ENCODE data around the gene ELFN1.
A peak's percentile ranks its signal among the peaks of the same experiment; 100 is the strongest.

Gene ELFN1

DNA sequence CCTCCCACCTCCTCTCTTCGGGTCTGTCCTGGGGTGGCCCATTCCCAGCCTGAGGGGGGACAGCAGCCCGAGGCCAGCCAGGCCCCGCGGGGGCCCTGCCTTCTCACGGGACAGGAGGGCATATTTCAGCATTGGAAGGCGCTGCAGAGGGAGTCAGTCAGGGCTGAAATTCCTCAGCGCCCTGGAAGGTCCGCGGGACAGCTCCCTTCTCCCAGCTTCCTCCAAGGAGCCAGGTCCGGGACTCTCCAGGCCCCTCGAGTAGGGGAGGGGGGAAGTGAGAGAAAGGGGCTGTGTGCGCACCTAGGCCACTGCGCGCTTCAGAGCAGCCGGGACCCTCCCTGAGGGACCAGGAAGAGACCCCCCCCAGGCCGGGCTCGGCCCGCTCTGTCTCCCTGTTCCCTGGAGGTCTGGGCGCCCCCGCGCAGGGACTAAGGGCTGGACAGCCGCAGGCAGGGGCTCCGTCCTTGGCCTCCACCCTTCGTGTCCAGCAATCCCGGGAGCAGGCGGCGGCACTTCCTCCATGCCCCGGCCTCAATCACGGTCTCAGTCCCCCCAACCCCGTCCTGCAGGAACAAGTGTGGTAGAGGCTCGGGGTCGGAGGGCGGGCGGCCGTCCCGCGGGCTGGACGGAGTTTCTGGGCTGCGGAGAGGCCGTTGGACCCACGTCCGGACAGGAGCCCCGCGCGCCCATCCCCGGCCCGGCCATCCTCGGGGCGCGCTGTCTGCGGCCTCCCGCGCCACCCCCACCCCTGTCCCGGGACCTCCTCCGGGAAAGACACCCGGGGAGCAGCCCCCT, 6.0 kb upstream of the ELFN1 start:
- DNase-seq (ENCODE audit: low read depth) = no peak

DNA sequence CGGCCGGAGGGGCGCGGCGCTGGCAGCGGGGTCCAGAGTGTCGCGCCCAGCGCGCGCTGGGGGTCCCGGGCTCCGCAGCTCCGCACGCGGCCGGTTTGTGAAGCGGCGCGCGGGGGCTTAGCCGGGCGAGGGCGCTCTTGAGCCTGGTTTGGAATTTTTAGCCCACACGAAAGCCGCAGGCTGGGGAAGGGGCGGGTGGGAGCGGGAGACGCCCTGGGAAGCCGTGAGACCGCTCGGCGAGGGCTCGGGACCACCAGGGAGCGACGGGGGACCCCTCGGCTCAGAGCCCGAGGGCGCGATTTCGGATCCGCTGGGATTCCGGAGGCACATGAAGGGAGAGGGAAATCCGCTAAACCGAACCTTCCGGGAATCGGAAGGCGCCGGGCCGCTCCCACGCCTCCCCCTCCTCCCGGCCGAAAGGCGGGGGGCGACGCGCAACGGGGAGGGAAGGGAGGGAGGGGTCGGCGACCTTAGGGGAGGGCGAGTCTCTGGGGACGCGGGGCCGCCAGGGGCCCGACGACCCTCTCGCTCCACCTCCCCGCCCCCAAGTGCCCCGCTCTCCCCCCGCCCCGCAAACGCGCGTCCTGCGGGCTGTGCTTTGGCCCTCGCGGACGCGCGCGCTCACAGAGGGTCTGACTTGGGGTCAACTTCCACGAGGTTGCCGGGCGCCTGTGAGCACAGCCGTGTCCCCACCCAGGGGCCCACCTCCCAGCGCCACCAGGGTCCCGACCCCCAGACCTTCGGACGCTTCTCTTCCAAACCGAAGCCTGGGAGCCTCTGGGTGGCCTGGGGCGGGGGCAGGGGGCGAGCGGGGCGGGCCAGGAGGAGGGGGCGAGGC, 5.1 kb upstream of the ELFN1 start:
- DNase-seq (ENCODE audit: low read depth) = peak; percentile 46

DNA sequence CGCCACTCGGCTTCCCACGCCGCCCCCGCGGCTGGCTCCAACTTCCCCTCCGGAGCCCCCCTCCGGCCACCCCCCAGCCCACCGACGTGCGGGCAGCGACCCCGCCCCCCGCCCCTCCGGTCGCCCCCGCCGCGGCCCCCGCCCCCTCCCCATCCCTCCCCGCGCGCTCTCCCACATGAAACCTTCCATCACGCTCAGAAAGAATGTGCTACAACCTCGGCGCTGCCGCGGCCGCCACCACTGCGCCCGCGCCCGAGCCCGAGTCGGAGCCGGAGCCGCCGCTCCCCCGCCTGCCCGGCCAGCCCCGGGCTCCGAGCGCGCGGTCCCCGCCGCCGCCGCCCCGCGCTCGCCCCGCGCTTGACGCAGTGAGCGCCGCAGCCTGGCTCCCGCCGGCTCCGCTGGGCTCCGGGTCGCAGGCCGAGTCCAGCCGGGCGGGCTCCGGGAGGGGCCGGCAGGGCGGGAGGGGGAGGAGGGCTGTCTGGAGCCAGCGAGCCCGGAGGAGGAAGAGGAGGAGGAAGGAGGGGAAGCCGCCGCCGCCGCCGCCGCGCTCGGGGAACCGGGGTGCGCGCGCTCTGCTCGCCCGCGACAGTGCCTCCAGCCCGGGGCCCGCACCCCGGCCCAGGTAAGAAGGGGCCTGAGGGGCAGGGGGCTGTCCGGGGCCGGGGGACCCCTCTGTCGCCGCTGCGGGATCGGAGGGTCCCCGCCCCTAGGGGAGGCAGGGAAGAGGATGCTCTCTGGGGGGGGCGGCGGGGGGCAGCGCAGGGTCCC, 4.3 kb upstream of the ELFN1 start:
- DNase-seq (ENCODE audit: low read depth) = no peak

DNA sequence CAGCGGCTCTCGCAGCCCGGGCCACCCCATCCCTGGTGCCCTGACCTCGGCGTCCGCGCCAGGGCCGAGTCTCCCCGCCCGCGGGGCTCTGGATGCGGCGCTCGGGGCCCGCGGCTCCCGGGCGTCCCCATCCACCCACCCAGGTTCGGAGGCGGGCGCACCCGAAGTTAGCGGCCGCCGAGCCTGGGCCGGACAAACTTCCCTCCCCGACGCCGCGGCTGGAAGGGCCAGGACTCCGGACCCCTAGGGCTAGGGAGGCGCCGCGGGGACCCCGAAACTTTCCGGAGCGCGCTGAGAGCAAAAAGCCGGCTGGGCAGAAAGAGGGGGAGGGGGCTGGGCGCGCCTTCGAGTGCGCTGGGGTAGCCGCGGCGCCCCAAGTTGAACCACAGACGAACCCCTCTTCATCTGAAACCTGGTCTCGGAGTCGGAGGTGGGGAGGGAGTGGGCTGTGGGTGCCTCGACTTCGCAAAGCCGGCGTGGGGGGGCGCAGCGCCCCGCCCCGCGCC, 3.7 kb upstream of the ELFN1 start:
- DNase-seq (ENCODE audit: low read depth) = no peak

DNA sequence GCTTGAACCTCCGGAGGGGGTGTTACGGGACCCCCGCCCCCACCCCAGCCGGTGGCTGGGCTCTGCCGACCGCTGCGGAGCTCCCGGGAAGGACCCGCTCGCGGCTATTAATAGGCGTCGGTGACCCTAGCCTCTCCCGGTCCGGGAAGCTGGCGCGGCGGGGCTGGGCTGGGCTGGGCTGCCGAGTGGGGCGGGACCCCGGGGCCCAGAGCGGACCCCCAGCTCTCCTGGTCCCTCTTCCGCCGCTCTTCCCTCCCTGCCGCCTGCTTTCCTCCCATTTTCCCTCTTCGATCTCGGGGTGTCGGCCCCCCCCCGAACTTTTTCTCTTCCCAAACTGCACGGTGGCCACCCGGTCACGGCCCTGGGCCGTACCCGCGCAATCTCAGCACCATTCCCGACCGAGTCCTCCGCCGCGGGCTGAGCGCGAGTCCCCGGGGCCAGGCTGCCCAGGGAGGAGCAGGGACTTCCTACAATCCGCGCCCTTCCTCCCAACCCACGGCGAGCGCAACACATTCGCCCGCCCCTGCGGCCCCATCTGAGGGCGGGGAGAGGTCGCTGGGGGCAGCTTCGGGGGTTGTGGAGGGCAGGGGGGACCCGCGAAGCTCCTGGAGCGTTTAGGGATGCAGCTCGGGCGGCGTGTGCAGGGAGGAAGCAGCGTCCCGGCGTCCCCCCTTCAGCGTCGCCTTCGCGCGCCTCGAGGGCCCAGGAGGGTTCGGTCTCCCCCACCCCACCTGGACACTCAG, 3.1 kb upstream of the ELFN1 start:
- DNase-seq (ENCODE audit: low read depth) = no peak

DNA sequence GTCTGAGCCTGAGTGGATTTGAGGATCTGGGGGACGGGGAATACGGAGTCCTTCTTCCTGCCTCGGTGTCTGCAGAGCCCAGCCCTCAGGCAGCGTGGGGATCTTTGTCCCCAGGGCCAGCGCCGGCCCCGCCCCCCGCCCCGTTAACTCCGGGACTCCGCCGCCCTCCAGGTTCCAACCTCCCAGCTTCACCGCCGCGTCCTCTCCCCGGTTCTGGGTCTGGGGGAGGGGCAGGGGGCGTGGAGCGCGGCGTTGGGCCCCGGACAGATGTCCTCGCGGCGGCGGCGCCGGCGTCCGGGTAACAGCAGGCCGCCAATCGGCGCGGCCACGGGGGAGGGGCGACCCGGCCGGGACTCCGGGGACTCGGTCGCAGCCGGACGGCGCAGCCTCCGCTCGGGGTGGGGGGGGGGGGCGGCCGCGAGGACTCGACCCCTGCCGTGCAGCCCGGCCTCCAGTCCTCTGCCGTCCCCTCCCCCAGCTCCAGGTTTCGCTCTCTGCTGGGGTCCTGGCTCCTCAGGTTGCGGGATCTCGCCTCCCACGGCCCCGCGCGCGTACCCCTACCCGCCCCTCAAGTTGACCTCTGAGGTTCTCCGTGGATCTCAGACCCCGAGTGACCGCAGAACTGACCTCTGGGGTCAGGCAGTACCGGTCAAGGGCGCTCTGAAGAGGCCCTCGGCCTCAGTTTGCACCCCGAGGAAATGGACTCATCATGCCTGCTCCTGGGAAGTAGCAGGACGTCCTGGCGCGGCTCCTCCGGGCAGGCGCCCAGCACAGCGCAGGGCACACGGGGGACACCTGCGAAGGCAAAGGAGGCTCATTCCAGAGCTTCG, 2.3 kb upstream of the ELFN1 start:
- no peak for DNase-seq (ENCODE audit: low read depth)

DNA sequence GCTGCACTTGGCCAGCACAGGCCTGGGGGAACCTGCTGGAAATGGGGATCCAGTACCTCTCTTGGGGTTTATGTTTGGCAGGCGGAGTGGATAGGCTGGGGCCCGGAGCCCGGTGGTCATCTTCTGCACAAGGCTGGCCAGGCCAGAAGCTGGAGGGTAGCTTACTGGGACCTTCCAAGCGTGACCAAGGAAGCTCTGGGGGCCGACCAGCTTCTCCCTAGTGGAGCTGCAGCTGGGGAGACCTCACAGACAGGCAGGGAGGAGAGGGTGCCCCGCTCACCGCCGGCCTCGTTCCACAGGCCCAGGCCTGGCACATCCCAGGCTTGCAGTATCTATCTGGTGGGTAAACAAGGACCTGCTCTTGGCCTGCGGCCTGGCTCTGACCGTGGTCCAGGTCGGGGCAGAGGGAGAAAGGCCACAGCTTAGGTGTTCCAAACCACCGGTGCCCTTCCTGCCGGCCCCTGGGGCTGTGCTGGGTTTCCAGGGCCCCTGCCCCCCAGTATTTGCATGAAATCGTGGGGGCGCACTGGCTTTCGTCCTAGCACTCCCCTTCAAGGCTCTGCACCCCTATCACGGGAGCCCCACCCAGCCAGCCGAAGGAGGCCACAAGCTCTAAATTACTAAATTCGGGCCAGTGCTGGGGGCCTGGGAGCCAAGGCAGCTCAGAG, 1.5 kb upstream of the ELFN1 start:
- DNase-seq (ENCODE audit: low read depth) = no peak

DNA sequence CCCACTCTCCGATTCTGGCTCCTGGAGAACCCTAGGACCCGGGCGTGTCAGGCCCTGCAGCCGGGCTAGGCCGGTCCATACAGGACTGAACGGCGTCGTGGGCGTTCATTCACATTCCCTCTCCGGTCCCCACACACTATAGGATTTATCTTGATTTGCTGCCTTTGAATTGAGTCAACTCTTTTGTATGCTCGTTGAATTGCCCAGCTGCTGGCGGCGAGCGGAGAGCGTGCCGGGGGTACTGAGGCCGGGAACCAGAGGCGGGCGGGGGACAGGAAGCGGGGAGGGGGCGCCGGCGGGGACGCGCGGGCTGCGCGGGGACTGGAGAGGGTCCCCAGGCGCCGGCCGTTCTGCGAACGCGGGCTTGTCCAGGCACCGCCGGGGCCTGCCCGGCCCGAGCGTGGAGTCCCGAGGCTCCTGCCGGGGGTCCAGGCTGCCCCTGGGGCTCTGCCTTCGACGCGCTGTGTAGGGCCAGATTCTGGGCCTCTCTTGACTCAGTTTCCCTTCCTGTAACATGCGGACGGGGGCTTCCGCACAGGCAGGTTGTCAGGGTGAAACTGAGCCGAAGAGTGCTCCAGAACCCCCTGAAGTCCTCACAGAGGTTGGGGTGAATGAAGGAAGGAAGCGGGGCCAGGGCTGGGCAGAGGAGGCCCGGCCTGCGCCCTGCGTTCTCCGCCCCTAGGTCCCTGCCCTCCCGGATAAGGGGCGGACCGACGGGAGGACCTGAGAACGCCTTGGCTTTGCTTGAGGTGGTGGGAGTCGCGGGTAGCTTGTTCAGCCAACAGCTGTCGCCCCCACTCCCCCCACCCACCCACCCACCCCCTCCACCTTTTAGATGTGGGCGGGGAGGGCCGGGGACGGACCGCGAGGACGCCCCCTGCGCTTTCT, 769 bp upstream of the ELFN1 start:
- DNase-seq (ENCODE audit: low read depth) = no peak

DNA sequence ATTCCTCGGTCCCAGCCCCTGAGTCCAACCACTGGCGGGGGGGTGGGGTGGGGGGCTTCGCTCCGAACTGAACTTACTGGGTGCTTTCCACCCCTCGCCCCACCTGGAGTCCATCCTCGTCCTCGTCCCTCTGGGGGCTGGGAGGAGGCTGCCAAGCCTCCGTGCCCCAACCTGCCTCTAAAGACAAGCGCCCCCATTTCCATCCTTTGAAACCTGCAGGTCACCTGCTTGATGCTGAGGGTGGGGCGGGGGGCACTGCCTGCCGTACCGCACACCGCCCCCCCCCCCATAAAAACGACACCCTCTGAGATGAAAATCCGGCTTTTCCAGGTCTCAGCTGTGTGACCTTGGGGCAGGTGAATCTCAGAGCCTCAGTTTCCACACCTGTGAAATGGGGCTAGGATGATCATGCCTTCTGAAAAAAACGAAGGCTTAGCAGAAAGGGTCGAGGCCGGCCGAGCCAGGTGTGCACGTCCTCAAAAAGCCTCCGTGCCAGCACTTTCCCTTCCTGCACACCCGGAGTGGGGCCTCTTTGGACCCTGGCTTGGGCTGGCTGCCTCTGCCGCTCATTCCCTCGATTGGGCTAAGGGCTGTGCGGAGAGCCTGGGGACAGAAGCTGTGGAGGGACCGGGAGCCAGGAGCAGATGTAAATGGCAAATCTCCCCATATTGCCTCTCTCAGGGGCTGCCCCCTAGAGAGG, 967 bp downstream of the ELFN1 start:
- DNase-seq (ENCODE audit: low read depth) = no peak

DNA sequence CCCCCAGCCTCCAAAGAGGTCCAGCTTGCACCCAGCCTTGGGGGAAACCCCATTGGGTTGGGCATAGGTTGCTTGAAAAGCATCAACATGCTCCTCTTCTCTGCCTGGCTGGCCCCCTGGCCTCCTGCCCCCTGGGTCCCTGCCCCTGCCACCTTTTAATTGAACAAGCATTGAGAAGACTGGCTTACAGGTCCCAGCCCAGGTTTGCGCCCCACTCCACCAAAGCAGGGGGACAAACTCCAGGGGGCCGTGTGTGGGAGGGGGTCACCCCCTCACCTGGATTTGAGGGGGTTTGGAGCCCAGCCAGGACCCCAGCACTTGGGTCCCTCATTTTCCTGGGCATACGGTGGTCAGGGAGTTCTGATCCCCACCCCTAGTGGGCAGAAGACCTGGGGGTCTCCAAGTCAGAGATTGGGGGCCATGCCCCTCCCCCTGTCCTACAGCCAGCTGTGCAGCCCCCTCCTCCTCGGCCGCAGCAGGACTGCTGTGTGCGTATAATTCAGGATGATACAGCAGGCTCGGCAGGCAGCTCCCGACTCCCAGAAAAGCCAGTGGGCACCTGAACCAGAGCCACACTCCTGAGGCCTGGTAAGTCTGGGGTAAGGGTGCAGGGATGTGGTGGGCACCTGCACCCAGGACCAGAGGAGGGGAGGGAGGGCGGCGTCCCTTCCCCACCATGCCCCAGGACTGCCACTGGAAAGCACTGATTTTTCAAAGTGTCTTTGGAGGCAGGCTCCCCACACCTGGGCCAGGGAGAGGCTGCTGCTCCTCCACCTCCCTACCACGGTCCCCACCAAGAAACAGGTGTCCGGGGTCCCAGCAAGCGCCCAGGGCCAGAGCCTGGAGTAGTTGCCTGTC, 1.7 kb downstream of the ELFN1 start:
- no peak for DNase-seq (ENCODE audit: low read depth)

DNA sequence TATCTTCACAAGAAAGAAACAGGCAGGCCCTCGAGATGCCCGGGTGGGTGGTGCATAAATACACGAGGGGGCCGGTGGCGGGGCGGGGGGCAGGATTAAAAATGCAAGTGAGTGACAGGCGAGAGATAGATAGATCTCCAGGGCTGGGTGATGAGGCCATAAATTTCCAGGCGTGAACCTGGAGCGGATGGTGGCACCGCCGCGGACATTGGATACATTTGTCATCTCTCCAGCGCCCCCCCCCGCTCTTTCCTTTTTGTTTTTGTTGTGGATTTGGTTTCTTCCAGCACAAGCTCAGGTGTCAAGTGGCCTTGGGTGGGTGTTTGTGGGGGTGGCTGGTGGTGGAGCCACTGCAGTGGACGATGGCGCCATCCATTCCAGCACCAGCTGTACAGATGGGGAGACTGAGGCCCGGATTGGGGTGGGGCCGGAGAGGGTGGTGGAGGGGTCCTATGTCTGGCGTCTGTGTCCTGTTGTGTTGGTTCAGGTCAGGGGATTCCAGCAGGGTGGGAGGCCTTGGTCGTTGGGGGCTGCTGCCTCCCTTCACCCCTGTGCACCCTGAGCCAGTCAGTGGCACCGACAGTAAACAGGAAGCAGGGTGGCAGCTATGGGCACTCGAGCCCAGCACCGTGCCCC, 2.9 kb downstream of the ELFN1 start:
- no peak for DNase-seq (ENCODE audit: low read depth)

DNA sequence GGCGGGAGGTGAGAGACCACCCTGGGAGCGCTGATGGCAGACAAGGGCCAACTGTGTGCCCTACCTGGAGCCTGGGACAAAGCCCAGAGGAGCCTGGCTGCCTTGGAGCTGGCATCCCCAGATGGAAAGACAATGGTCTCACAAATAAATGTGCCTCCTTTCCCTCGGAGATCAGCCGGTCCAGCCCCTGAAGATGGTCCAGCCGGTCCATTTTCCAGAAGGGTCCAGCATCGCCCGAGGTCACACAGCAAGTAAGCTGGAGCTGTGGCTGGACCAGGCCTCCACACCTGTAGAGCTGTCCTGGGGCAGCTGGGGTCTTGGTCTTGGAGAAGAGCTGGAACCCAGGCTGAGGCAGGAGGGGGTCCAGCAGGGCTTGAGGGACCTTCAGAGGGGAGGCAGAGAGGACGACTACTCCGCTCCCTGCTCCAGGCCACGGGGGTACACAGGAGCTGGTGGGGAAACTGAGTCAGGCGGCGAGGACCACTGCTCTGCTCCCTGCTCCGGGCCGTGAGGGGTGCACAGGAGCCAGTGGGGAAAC, 3.6 kb downstream of the ELFN1 start:
- no peak for DNase-seq (ENCODE audit: low read depth)

DNA sequence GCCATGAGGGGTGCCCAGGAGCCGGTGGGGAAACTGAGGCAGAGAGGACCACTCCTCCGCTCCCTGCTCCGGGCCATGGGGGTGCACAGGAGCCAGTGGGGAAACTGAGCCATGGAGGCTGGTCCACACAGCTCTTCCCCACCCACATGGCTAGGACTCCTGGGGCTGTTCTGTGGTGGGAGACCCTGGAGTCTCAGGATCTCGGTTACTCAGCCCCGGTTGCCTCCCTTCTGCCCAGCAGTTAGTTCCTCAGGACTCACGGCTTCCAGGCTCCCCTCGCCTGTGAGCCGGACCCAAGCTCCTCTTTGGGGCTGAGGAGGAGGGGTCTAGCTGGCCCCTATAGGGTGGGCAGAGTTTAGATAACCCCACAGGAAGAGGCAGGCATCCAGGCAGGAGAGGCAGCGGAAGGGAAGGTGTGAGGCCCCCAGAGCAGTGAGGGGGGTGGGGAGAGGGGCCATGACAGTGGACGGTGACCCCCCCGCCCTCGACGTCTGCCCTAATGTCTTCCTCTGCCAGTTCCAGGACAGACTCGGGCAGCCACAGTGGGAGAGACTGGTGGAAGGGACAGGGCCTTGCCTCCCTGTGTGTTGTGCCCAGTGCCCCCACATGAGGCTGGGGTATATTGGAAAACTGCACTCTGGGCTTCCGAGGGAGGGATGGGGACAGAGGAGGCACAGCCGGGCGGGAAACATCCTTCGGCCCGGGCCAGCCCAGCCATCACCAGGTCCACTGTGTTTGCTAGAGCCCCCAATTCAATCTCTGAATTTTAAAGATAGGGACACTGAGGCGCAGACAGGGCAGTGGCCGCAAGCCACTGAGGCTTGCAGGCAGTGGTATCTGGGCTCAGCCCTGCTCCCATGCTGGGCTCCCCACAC, 4.3 kb downstream of the ELFN1 start:
- no peak for DNase-seq (ENCODE audit: low read depth)

DNA sequence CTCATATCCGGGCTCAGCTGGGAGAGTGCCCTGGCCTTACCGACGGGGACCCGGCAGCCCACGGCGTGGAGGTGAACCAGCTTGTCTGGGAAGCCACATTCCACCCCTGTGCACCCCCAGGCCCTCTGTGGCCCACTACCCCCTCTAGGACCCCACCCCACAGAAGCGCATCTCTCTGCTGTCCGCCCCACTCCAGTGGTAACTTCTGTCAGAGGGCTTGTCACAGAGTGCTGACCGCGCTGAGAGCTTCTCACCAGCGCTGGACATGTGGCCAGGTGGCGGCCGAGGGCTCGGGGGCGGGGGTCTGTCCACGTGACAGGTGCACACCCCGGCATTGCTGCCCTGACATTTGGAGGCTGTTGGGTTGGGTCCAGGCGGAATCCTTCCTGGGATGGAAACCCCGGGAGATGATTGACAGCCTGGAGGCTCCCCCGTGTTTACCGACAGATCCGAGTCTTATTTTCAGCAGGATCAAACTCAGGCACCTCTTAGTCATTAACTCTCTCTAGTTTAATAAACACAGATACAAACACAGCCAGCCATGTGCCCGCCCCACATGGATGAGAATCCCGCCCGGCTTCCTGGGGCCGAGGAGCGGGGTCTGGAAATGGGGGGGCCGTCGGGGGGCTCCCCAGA, 5.1 kb downstream of the ELFN1 start:
- DNase-seq (ENCODE audit: low read depth) = no peak

Measured in activated T-cell treated with anti-CD3 and anti-CD28 coated beads for 48 hours (primary cell).